ENCODE data around the gene UBE3A. TPM values are rescaled to one million over a fixed set of nuclear protein-coding genes. Genes with fewer than 3 reads are reported as not detected.

The UBE3A gene
- total RNA-seq, 1 experiment from 2014 or later = 104 TPM

DNA sequence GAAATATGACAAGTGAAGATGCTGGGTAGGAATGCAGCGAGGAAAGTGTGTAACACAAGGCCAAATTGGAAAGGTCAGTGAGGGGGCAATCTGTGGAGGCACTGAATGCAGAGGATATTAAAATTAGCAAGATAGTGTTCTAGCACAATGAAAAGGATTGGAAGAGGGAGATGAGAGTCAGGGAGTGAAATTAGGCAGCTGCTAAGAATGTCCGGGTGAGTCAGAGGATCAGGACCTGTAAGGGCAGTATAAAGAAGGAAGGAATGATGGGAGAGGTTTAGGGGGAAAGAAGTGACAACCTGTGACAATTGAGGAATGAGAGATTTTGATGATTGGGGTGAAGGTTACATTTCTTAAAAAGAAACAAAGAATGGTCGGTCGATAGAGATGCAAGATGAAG lies 103.5 kb downstream of the UBE3A start:
- Histone ChIP-seq H3K4me1 (ENCODE audit: control insufficient read depth in 1 of 2, insufficient read depth in 2 of 2, low read length in 2 of 2) (no peaks in the 10 kb centered on the region), H3K9ac (ENCODE audit: low read length) (no peak overlapping the region), H3K27me3 (ENCODE audit: insufficient read depth, low read length) (no peaks in the 10 kb centered on the region), H3K9me2 (ENCODE audit: insufficient read depth) (no peaks in the 10 kb centered on the region), H3K27ac (ENCODE audit: low read depth, low read length) (no peak overlapping the region), H2AFZ (ENCODE audit: low read depth, low read length, poor library complexity, severe bottlenecking) (no peak overlapping the region), H3K36me3 (ENCODE audit: control insufficient read depth in 1 of 2, insufficient read depth in 2 of 2, low read length in 2 of 2) (peaks cover 0 to 14% of the 10 kb centered on the region in 2 experiments; a peak in 2 of 4 replicates), H3K9me3 (ENCODE audit: control insufficient read depth in 1 of 2, insufficient read depth in 1 of 2, low read depth in 1 of 2, low read length in 2 of 2) (no peaks in the 10 kb centered on the region), H3K4me2 (ENCODE audit: low read length) (no peak overlapping the region), H3K79me2 (ENCODE audit: insufficient read depth, low read length) (no peaks in the 10 kb centered on the region), H3K4me3 (replicated peaks in 1 of 2; ENCODE audit: low read depth in 1 of 2, low read length in 2 of 2) (no peak overlapping the region), H4K20me1 (ENCODE audit: insufficient read depth) (no peaks in the 10 kb centered on the region)
- ChIA-PET CTCF (no interaction called here), POLR2A (no interaction called here), RAD21 (ENCODE audit: low non-redundant PET in 1 of 2, low total read pairs in 2 of 2, uncharacterized antibody in 2 of 2, unreplicated experiment in 2 of 2) (no interaction called here)
- TF ChIP-seq CEBPB (IDR thresholded peaks at IDR 0.05; ENCODE audit: low read depth) = no peak
- no peak for TF ChIP-seq ZFX (IDR thresholded peaks at IDR 0.05)
- TF ChIP-seq EGR1 (IDR thresholded peaks at IDR 0.05; ENCODE audit: low read depth) = no peak
- TF ChIP-seq, protein P1, sequence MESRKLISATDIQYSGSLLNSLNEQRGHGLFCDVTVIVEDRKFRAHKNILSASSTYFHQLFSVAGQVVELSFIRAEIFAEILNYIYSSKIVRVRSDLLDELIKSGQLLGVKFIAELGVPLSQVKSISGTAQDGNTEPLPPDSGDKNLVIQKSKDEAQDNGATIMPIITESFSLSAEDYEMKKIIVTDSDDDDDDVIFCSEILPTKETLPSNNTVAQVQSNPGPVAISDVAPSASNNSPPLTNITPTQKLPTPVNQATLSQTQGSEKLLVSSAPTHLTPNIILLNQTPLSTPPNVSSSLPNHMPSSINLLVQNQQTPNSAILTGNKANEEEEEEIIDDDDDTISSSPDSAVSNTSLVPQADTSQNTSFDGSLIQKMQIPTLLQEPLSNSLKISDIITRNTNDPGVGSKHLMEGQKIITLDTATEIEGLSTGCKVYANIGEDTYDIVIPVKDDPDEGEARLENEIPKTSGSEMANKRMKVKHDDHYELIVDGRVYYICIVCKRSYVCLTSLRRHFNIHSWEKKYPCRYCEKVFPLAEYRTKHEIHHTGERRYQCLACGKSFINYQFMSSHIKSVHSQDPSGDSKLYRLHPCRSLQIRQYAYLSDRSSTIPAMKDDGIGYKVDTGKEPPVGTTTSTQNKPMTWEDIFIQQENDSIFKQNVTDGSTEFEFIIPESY (IDR thresholded peaks at IDR 0.05; ENCODE audit: extremely low read depth, insufficient replicate concordance, low read length) = no peak
- TF ChIP-seq YY1 (IDR thresholded peaks at IDR 0.05; ENCODE audit: extremely low read depth, insufficient replicate concordance, low read depth, low read length) = no peak
- TF ChIP-seq FOSL1 (IDR thresholded peaks at IDR 0.05; ENCODE audit: low read depth) = no peak
- no peak for TF ChIP-seq EZH2 (IDR thresholded peaks at IDR 0.05)
- no peak for TF ChIP-seq REST (IDR thresholded peaks at IDR 0.05; ENCODE audit: low read depth)
- TF ChIP-seq JUND (IDR thresholded peaks at IDR 0.05) = no peak
- TF ChIP-seq, protein P2, sequence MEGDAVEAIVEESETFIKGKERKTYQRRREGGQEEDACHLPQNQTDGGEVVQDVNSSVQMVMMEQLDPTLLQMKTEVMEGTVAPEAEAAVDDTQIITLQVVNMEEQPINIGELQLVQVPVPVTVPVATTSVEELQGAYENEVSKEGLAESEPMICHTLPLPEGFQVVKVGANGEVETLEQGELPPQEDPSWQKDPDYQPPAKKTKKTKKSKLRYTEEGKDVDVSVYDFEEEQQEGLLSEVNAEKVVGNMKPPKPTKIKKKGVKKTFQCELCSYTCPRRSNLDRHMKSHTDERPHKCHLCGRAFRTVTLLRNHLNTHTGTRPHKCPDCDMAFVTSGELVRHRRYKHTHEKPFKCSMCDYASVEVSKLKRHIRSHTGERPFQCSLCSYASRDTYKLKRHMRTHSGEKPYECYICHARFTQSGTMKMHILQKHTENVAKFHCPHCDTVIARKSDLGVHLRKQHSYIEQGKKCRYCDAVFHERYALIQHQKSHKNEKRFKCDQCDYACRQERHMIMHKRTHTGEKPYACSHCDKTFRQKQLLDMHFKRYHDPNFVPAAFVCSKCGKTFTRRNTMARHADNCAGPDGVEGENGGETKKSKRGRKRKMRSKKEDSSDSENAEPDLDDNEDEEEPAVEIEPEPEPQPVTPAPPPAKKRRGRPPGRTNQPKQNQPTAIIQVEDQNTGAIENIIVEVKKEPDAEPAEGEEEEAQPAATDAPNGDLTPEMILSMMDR (IDR thresholded peaks at IDR 0.05 in 2 of 3, conservative IDR thresholded peaks at IDR 0.05 in 1 of 3; ENCODE audit: borderline replicate concordance in 1 of 3, insufficient read depth in 1 of 3, low read depth in 2 of 3, low read length in 2 of 3) = no peak
- TF ChIP-seq, protein P3, sequence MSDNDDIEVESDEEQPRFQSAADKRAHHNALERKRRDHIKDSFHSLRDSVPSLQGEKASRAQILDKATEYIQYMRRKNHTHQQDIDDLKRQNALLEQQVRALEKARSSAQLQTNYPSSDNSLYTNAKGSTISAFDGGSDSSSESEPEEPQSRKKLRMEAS (IDR thresholded peaks at IDR 0.05) = no peak
- no peak for TF ChIP-seq TCF7L2 (IDR thresholded peaks at IDR 0.05; ENCODE audit: borderline replicate concordance, extremely low read depth, insufficient read depth, insufficient read length)
- TF ChIP-seq POLR2AphosphoS5 (IDR thresholded peaks at IDR 0.05; ENCODE audit: low read depth, low read length) = no peak
- no peak for TF ChIP-seq ATF3 (IDR thresholded peaks at IDR 0.05)
- TF ChIP-seq SP1 (IDR thresholded peaks at IDR 0.05; ENCODE audit: low read depth) = no peak
- TF ChIP-seq ELF1 (IDR thresholded peaks at IDR 0.05; ENCODE audit: borderline replicate concordance, low read depth) = no peak
- no peak for TF ChIP-seq SRF (IDR thresholded peaks at IDR 0.05; ENCODE audit: low read depth)
- TF ChIP-seq CBX3 (IDR thresholded peaks at IDR 0.05; ENCODE audit: low read depth) = no peak
- TF ChIP-seq ZNF274 (IDR thresholded peaks at IDR 0.05; ENCODE audit: low read depth, low read length) = no peak
- BruUV-seq (replicated peaks) = no TSS peak
- ATAC-seq = no peak
- DNase-seq (ENCODE audit: low read depth, low spot score) = no peak
- intact Hi-C loops (cut with micrococcal nuclease) = no loop called here
